ENCODE data around the gene KIF5A. TPM values are rescaled to one million over a fixed set of nuclear protein-coding genes. Genes with fewer than 3 reads are reported as not detected.

KIF5A gene
- total and polyA plus RNA-seq, 2 donors (not counting 3 experiments of a cell fraction or from before 2014, with no cell fraction given): 0.07 to 0.35 TPM

- no peaks in the 10 kb centered on the region for H3K79me2 ChIP-seq (ENCODE audit: control insufficient read depth, insufficient read depth, low read length)
- H3K4me2 ChIP-seq (ENCODE audit: insufficient read depth, low read length): no peak overlapping the region
- POLR2A ChIA-PET: no interaction called here
- no peak overlapping the region for H2AFZ ChIP-seq (ENCODE audit: low read depth, low read length)
- H3K4me3 ChIP-seq (replicated peaks in 1 of 3; ENCODE audit: insufficient read depth in 1 of 3, low read depth in 1 of 3, low read length in 3 of 3): no peak overlapping the region
- no peak overlapping the region for H3K9ac ChIP-seq (replicated peaks; ENCODE audit: extremely low read depth, insufficient read depth, low read length)
- FAIRE-seq: no peak
- no peaks in the 10 kb centered on the region for H4K20me1 ChIP-seq (replicated peaks; ENCODE audit: control insufficient read depth, extremely low read depth, insufficient read depth, low read length)
- TF ChIP-seq POLR2A (IDR thresholded peaks at IDR 0.05; ENCODE audit: low read depth, low read length): no peak
- no peak for TF ChIP-seq EZH2 (IDR thresholded peaks at IDR 0.05; ENCODE audit: borderline replicate concordance, low read depth, low read length, severe bottlenecking)
- no peak for TF ChIP-seq GATA2 (IDR thresholded peaks at IDR 0.05; ENCODE audit: insufficient read depth, insufficient read length, low read depth, low read length)
- TF ChIP-seq POLR2AphosphoS5 (IDR thresholded peaks at IDR 0.05; ENCODE audit: insufficient read depth, low read depth, low read length): no peak
- TF ChIP-seq CTCF (IDR thresholded peaks at IDR 0.05; ENCODE audit: extremely low read depth in 1 of 2, insufficient read depth in 1 of 2, low read depth in 1 of 2, low read length in 2 of 2): no peak
- no peak for TF ChIP-seq JUN (IDR thresholded peaks at IDR 0.05; ENCODE audit: borderline replicate concordance, insufficient read depth, insufficient read length, low read depth)
- no peak for TF ChIP-seq MYC (IDR thresholded peaks at IDR 0.05; ENCODE audit: low read depth, low read length)
- no peak for TF ChIP-seq FOS (IDR thresholded peaks at IDR 0.05; ENCODE audit: borderline replicate concordance, insufficient read depth, low read length)
- TF ChIP-seq MAX (IDR thresholded peaks at IDR 0.05; ENCODE audit: insufficient read depth, insufficient read length): no peak
- H3K9me1 ChIP-seq (replicated peaks; ENCODE audit: control insufficient read depth, extremely low read depth, insufficient read depth, low read length): no peaks in the 10 kb centered on the region
- H3K9me3 ChIP-seq (replicated peaks; ENCODE audit: control insufficient read depth, insufficient read depth, low read length): no peaks in the 10 kb centered on the region
- no peak for DNase-seq (ENCODE audit: low read depth, low spot score)
- H3K27me3 ChIP-seq (ENCODE audit: control insufficient read depth in 2 of 2, insufficient read depth in 2 of 2, low read length in 2 of 2): peaks cover 5 to 16% of the 10 kb centered on the region in 2 experiments
- H3K27ac ChIP-seq (ENCODE audit: insufficient read depth, low read depth, low read length): no peak overlapping the region
- H3K36me3 ChIP-seq (ENCODE audit: control insufficient read depth in 2 of 2, extremely low read depth in 1 of 2, insufficient read depth in 2 of 2, low read length in 2 of 2): peaks cover 0 to 1% of the 10 kb centered on the region in 2 experiments
- no TSS peak for BruUV-seq (replicated peaks)
- CTCF ChIA-PET: interaction anchor here (1.0 to 6.8 kb wide), 4 partner anchors 13 to 26 kb away, joined by 3 to 44 read pairs (median 6); partner anchors contain the start of gene B4GALNT1
- dilution Hi-C loops (cut with MboI; ENCODE audit: extremely low pct_ligation_motif_present, low sequenced_read_pairs): no loop called here
- intact Hi-C loops (cut with micrococcal nuclease): no loop called here
- H3K4me1 ChIP-seq (ENCODE audit: control insufficient read depth, extremely low read depth, insufficient read depth, low read length): peaks cover 5% of the 10 kb centered on the region
Measured at GRCh38 chr12:57609101-57609780, 59.4 kb downstream of the KIF5A start.

All from endothelial cell of umbilical vein (primary cell).